ENCODE data around the gene TNFRSF11A.

Gene TNFRSF11A

DNA sequence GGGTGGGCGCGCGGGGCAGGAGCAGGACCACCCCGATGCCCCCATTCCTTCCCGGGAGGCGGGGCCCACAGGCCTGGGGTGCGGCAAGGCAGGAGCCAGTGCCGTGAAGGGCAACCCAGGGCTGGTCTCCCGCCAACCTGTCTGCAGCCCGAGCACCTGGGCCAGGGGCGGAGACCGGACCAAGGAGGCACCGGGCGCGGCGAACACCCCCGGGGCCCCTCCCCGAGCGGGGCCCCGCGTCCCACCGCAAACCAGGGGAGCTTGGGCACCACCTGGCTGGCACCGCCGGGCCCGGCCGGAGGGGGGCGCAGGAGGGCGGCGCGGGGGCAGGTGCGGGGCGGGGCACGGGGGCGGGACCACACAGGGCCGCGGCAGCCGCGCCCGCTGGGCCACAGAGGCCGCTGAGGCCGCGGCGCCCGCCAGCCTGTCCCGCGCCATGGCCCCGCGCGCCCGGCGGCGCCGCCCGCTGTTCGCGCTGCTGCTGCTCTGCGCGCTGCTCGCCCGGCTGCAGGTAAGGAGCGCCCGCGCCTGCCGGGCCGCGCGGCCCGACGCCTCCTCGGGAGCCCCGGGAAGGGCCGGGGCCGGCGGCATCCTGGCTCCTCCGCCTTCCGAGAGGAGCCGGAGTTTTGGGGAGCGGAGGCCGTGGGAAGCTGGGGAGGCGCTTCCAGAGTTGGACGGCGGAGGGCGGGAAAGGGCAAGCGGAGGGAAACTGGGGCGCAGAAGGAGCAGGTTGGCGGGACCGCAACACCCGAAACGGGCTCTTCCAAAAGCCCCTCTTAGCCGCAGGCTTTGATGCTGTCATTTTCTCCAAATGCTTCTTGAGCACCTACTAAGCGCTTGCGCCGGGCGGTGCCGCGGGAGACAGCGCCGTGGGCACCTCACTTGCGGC is at the start of gene TNFRSF11A:
TNFRSF11A (plus strand) TSS at position 394 of the 889 bp plus-strand sequence; CDS start at position 437, 43 bp downstream.
- DNase-seq (ENCODE audit: low spot score), result peak; percentile 48

DNA sequence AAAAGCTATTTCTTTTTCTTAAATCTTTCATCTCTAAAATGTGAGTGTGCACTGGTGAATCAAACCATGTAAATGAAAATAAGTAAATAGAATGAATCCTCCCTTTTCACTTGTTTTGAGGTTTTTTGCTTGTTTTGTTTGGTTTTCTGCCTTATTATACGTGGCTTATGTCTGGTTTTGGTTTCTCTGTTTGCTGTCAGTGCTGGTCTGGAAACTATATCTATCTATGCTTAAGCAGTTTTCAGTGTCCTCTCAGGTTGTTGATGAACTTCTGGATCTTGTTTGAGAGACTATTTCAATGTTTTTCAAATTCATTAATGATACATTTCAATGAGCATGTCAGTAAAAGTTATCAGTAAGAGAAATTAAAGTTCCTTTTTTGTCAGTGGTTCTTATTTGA is 48.1 kb upstream of the TNFRSF11A start:
- DNase-seq (ENCODE audit: low spot score), result no peak

DNA sequence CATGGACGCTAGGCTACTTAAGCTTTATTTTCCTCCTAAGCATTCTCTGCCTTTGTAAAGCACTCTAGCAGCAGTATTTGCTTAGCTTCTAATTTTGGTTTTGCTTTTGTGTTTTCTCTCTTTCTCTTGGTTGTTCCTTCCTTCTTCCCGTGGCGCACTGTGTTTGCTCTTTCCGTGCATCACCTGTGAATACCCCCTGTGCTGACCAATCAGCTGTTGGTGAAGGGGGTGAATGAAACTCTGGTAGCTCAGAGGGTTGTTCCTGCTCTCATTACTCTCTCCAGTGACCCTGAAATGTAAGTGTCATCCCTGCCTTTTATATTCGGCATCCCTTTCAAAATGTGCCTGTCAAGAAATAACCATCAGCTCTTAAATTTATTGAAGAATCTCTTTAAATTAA is 45.5 kb upstream of the TNFRSF11A start:
- no peak for DNase-seq (ENCODE audit: low spot score)

DNA sequence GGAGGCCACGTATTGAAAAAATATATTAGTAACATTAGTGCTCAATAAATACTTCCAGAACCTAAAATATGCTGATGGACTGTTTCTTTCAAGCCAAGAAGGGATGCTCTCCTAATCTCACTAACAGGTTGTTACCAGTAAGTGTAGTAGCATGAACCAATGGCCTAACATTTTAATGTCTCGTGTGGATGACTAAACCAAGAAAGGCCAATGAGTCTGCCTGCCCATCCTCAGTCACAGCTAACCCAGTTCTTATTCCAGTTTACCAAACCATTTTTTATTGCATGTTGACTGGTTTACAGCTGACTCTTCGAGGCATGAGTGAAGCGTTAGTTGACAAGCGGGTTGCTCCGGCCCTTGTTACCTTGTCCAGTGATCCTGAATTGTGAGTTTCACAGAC is 45.1 kb upstream of the TNFRSF11A start:
- no peak for DNase-seq (ENCODE audit: low spot score)

DNA sequence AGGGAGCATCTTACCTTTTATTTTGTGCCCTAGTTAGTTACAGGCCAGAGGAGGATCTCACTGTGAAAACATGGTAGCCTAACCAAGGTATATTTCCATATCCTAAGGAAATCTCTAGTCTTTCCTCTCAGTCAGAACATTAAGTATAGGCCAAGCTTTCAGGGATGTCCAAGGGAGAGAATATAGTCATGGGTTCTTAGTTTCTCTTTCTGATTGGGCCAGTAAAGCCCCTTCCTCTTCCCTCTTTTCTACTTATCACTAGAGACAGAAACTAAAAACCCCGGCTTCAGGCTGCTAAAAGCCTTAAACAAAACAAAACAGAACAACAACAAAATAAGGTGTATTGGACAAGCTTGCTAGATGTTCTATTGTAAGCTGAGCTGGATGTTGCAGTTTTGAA is 44.3 kb upstream of the TNFRSF11A start:
- no peak for DNase-seq (ENCODE audit: low spot score)

DNA sequence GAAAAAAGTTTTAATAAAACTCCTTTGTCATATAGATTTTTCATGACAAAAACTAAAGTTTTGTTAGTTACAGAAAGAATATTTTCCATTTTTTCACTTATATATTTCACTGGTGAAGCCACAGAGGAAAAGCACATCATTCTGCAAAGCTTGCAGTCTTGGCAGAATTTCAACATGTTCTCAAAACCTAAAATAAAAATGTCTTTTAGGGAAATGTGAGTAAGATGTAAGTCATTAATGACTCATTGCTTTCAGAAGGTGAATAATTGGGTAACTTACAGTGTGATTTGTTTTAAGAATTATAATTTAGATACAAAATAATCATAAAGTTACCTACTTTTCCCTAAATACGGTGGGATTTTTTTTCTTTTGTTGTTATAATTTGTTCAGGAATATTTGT is 43.4 kb upstream of the TNFRSF11A start:
- DNase-seq (ENCODE audit: low spot score), result no peak

DNA sequence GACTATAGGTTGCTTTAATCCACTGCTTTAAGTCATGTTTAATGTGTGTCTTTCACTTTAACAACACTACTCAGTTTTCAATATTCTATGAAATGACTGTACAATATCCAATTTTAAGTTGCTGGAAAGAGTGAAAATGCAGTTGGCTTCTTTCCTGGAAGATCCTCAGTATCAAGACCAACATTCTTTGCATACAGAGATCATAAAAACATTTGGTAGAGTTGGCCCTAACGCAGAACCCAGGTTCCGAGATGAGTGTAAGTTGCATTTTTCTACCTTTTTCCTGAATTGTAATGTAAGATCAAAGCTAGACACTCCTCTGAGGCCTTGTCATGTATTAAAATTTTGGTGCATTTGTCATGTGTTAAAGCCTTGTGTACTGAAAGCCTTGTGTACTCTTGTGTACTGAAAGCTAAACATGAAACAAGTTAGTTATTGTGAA is 42.9 kb upstream of the TNFRSF11A start:
- no peak for DNase-seq (ENCODE audit: low spot score)

DNA sequence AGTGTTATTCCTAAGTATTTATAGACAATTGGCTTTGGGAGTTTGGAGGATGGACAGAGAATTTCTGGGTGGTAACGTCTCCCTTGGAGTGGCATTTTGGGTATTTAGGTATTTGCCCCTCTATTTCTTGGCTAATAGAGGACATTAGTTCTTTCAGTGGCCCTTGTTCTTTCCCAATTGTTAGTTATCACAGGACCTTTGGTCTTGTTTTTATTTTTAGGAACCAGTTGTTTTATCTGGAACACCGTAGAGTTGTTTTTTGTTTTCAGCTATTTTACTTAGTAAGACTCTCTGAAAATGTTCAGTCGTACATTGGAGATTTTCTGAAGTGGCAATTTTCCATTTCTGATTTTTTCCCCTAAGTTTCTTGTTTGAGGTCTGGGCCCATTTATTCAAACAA is 40.5 kb upstream of the TNFRSF11A start:
- no peak for DNase-seq (ENCODE audit: low spot score)

DNA sequence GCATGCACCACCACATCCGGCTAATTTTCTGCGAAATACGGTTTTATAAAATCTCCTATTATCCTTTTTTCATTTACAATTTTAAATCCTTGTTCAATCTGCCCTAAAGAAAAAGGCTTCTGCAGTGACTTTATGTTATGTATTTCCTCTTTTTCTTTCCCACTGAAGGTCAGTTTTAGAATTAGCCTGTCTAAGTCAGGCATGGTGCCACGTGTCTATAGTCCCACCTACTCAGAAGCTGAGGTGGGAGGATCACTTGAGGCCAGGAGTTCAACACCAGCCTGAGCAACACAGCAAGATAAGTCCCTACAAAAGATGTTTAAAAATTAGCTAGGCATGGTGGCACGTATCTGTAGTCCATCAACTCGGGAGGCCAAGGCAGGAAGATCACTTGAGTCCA is 39.8 kb upstream of the TNFRSF11A start:
- no peak for DNase-seq (ENCODE audit: low spot score)

DNA sequence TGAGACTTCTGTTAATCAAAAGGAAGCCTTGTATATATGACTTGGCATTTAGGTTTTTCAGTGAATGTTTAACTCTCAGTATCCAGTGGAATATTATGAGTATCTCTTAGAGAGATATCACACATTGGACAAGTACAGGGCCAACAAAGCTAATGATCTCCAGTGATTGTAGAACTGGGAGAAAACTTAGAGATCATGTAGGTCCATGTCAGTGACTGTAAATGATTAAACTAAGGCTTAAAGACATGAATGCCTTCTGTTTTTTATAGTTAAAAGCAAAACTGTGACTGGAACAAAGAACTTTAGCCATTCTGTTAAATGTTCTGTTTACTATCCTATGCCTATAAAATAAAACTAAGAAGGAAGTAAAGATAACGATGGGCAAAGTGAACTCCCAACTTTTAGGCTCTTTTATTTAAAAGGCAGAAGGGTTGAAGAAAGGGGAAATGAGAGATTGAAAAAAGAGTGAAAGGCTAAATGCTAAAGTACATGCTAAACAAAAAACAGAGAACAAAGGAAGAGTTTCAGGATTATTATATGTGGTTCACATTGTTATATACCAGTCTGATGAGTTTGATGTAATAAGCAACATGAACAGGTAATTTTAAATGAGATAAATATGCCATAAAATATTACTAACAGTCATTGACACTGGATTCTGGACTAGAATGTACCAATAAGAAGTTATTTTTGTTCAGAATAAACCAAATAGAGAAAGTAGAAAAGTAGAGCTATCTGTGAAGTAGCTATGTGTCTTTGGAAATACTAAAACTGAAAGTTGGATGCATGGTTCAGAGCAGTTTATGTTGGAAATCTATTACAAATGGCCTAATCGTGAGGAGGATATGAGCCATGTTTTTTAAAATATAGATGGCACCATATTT is 37.1 kb upstream of the TNFRSF11A start:
- DNase-seq (ENCODE audit: low spot score), result no peak

DNA sequence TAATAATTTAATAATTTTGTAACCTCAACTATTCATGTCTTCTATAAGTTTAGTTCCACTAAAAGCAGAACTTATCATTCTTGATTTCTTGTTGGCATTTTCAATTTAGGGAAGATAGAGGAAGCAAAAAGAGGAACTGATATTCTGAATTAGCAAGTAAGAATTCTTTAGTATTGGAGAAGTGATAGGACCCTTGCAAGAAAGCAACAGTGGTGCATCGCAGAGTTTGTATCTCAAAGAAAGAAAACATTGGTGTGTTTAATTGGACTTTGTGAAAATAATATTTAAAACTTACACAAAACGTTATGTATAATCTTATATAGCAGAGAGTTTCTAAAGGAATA is 36.5 kb upstream of the TNFRSF11A start:
- no peak for DNase-seq (ENCODE audit: low spot score)

DNA sequence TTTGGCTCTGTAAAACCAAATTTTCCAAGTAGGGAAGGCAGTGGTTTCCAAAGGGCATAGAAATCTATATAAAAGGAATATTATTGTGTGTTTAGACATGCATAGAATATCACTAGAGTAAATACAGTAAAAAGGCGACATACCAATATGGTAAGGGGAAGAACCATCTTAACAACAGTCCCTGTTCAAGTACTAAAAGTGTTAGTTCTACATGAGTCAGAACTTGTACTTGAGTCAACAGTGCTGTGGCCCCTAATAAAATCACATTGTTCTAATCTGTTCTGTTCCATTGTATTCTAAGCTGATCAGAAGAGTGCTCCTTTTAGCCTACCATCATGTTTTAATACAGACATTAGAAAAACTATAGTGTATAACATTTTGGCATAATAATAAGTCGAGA is 36.1 kb upstream of the TNFRSF11A start:
- no peak for DNase-seq (ENCODE audit: low spot score)

DNA sequence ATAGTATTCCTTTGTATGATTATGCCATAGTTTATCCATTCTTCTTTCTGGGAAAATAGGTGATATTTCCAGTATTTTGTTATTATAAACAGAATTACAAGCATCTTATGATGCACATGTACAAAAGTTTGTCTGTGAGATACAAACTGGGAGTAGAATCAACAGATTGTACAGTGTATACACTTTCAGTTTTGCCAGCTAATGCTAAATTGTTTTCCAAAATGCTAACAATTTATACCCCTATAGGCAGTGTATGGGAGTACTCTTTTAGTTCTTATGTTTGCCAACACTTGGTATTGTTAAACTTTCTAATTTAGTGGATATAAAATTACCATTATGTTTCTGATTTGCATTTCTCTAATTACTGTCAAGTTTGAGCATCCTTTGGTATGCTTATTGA is 31.0 kb upstream of the TNFRSF11A start:
- DNase-seq (ENCODE audit: low spot score), result no peak

DNA sequence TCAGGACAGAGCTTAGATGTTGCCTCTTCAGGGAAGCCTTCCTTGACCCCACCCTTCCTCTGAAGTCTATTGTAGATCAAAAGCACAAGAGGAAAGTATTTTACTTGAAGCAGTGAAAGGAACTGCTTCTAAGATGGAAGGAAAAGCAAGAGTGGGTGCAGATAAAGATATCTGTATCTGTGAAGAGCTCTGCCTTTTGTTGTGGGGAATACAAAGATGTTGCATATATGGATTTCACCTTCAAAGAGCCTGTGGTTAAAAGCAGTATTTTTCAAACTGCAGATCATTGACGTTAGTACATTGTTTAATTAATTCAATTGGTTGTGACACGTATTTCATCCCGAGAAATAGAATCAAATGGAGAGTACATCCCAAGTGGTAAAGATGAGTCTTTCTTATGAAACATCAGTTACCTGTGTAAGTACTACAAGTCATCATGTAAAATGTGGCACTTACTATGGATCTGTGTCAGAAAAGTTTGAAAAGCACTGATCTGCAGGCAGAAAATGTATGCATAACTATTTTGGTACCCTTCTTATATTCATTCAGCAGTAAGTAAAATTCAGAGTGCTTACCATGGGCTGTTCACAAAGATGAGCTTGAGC is 24.6 kb upstream of the TNFRSF11A start:
- no peak for DNase-seq (ENCODE audit: low spot score)

DNA sequence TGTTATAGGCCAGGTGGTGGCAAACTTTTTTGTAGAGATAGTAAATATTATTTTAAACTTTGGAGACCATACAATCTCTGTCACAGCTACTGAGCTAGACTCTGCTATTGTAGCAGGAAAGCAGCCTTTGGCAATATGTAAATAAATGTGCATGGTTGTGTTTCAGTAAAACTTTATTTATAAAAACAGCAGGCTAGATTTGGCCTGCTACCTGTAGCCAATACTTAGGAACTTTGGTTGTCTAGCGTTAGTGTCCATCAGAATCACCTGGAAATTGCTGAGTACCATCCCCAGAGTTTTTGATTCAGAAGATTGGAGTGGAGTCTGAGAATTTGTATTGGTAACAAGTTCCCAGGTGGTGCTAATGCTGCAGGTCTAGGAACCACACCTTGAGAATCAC is 23.8 kb upstream of the TNFRSF11A start:
- DNase-seq (ENCODE audit: low spot score), result no peak

DNA sequence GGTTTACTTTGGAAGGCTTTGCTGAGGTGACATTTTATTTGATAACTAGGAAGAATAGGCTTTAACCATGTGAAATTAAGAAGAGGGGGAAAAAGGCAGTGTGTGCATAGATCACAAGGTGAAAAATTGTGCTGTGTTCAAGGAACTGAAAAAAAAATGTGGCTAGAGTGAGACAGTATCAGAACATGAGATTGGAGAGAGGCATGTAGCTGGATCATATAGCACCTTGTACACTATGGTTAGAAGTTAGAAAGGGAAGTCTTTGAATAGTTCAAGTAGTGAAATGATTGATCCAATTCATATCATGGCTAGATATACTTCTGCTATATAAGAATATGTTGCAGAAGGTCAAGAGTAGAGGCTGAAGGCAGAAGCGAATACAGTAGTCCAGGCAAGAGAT is 12.3 kb upstream of the TNFRSF11A start:
- no peak for DNase-seq (ENCODE audit: low spot score)

DNA sequence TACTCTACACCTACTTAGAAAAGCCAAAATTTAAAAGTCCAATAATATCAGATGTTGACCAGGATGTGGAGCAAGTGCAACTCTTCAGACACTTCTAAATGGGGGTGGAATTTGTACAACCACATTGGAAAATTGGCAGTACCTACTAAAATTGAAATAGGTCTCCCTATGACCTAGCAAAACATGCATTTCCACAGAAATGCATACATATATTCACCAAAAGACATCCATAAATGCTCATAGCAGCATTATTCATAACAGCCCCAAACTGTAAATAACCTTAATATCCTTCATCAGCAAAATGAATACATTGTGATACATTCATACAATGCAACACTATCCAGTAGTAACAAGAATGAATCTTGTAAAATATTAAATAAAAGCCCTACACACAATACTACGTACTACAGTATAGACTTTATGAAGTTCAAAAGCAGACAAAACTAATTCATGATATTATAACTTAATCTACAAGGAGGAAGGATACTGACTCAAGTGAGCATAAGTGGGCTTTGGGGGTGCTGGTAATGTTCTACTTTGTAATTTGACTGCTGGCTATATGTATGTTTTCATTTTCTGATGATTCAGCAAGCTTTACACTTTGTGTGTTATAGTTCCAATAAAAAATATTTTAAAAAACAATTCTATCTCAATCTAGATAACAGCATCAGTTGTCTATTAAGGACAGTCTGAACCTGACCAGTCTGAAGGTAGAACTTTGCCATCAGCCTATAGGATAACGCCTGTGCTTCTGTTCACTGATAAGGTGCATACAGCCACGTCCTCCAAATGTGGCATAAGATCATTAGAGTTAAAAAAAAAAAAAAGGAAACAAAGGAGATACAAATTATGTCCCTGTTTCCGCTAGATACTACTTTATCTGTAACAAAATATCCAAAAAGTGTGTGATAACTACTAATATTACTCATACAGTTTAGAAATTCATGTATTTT is 6.6 kb upstream of the TNFRSF11A start:
- DNase-seq (ENCODE audit: low spot score), result no peak

DNA sequence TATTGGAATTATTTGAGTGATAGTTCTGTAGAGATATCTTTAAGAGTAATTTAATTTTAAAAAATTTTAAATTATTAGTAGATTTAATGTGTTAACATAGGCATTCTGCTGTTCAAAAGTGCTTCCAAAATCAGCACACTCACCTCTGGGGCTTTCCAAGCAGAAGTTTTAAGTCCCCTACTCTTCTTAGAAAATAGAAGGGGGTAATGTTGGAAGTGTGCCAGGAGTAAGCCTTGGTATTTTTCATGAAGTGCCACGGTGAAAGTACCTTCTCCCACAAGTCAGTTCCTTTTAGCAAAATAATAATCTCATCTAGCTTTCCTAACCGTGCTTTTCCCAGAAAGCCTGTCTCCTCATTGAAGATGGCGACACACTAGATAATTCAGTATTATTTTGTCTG is 3.9 kb upstream of the TNFRSF11A start:
- DNase-seq (ENCODE audit: low spot score), result no peak

DNA sequence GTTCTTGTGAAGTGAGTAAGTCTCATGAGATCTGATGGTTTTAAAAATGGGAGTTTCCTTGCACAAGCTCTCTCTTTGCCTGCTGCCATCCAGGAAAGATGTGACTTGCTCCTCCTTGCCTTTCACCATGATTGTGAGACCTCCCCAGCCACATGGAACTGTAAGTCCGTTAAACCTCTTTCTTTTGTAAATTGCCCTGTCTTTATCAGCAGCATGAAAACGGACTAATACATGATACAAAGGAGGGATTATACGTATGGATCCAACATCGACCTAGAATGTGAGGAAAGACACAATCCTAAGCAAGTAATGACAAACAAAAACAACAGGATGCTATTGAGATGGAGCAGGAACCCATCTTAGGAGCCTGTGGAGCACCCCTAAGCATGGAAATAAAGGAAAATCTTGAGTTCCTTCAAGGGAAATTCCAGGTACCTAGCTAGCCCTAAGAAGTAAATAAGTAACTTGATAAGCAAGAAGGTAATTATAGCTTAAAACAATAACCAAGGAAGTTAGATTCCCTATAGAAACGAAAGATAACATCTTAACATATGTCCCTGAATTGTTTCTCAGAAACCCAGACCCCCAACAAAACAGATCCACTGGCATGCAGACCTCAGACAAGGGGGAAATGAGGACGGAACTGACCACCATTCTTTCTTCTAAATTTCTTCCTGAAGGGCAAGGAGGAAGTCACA is 1.5 kb upstream of the TNFRSF11A start:
- DNase-seq (ENCODE audit: low spot score), result no peak

DNA sequence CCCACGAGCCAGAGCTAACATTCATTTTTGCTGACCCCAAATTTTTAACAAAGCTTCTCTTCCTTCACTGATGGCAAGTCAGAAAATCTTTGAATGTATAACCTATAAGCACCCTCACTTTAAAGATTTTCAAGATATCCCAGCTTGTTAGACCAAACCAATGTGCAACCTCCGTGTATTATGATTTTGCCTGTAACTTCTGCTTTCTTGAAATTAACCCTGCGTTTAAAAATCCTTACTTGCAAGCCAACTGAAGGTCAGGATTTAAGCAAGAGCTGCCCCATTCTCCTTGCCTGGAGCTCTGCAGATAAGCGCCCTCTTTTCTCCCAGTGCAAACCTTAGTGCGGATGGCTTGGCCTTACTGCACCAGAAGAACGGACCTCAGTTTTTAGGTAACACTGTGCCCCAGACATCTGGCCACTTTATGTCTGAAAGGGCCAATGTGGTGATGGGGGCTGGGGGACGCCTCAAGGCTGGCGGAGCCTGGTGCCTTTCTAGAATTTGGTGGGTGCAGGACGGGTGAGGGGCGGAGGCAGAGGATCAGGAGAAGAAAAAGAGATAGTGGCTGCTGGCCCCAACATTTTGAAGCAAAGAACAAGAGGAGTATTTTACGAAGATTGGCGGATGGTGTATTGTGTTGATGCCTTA is 805 bp upstream of the TNFRSF11A start:
- DNase-seq (ENCODE audit: low spot score), result no peak

Data from CD4-positive, alpha-beta T cell treated with Interleukin-15 for 4 hours (primary cell).